GM18507 (cell line): ENCODE measurements around the gene CWC27.
A peak's percentile ranks its signal among the peaks of the same experiment; 100 is the strongest.

Experiments
- DNase-seq: peaks from one replicate; pipeline ENCODE4 v3.0.0; 2011; ENCODE audit warnings: low read depth; ENCODE audit not compliant: insufficient read length; ENCODE audit errors: extremely low spot score
- FAIRE-seq: peaks from 2 replicates; lab custom pipeline; 2011; peaks lifted over from hg19 to GRCh38; lab: Jason Lieb, UNC

The CWC27 gene

GRCh38 chr5:65020492-65020891 lies 251.8 kb downstream of the CWC27 start:
- FAIRE-seq (no peak), DNase-seq (no peak)

GRCh38 chr5:65021527-65022226 lies 252.9 kb downstream of the CWC27 start:
- DNase-seq (no peak), FAIRE-seq (peak; percentile 49)

- DNase-seq = no peak
- FAIRE-seq = no peak
These were observed 254.2 kb downstream of the CWC27 start for GRCh38 chr5:65022932-65023331.

- FAIRE-seq = no peak
These were observed 256.0 kb downstream of the CWC27 start for GRCh38 chr5:65024681-65025080.

GRCh38 chr5:65026816-65027548 lies 258.3 kb downstream of the CWC27 start:
- FAIRE-seq = peak; percentile 62
- no peak for DNase-seq

More at GRCh38 chr5:65024681-65025080, 256.0 kb downstream of the CWC27 start:
- no peak for DNase-seq

- DNase-seq (no peak), FAIRE-seq (no peak)
These were observed 260.4 kb downstream of the CWC27 start for GRCh38 chr5:65029178-65029577.

- FAIRE-seq (no peak), DNase-seq (no peak)
These were observed 261.3 kb downstream of the CWC27 start for GRCh38 chr5:65030056-65030455.

GRCh38 chr5:65032250-65032649 lies 263.5 kb downstream of the CWC27 start:
- no peak for FAIRE-seq
- no peak for DNase-seq

- no peak for DNase-seq
- no peak for FAIRE-seq
These were observed 265.5 kb downstream of the CWC27 start for GRCh38 chr5:65034029-65034812.

GRCh38 chr5:65034813-65035209 lies 266.1 kb downstream of the CWC27 start:
- DNase-seq = no peak
- FAIRE-seq = no peak

- DNase-seq (peak; percentile 72), FAIRE-seq (peak; percentile 71)
These were observed 266.8 kb downstream of the CWC27 start for GRCh38 chr5:65035211-65036206.

GRCh38 chr5:65037831-65038815 lies 269.4 kb downstream of the CWC27 start:
- no peak for DNase-seq

GRCh38 chr5:65041296-65042158 lies 272.8 kb downstream of the CWC27 start:
- FAIRE-seq (no peak), DNase-seq (no peak)

More at GRCh38 chr5:65037831-65038815, 269.4 kb downstream of the CWC27 start:
- peak; percentile 29 for FAIRE-seq

- DNase-seq (no peak), FAIRE-seq (peak; percentile 65)
These were observed 275.2 kb downstream of the CWC27 start for GRCh38 chr5:65043843-65044359.

GRCh38 chr5:65047225-65047624 lies 278.5 kb downstream of the CWC27 start:
- DNase-seq = no peak

GRCh38 chr5:65047948-65048690 lies 279.4 kb downstream of the CWC27 start:
- FAIRE-seq (peak; percentile 87), DNase-seq (no peak)

More at GRCh38 chr5:65047225-65047624, 278.5 kb downstream of the CWC27 start:
- no peak for FAIRE-seq
